ENCODE data around the gene WDTC1. TPM values are rescaled to one million over a fixed set of nuclear protein-coding genes. Genes with fewer than 3 reads are reported as not detected.

The WDTC1 gene
- total RNA-seq, 1 experiment from 2014 or later: 20.1 TPM

- Mint-ChIP-seq H3K4me3 (no peak overlapping the region), H3K36me3 (no peaks in the 10 kb centered on the region), H3K4me1 (no peaks in the 10 kb centered on the region), H3K27me3 (ENCODE audit: low read depth) (peaks cover 4% of the 10 kb centered on the region; the same call in 1 of the 2 replicates), H3K27ac (no peak overlapping the region), H3K9me3 (peaks cover 4% of the 10 kb centered on the region)
- ATAC-seq: no peak
- DNase-seq (ENCODE audit: low spot score): no peak
- ChIA-PET POLR2A (no interaction called here), CTCF (no interaction called here)
- no peak for TF ChIP-seq RELA (CRISPR knock-in tag; IDR thresholded peaks at IDR 0.05; ENCODE audit: borderline replicate concordance)
- TF ChIP-seq PRRX2 (CRISPR knock-in tag; IDR thresholded peaks at IDR 0.05): no peak
These were observed 18.0 kb upstream of the WDTC1 start for GRCh38 chr1:27216466-27216865.

- DNase-seq (ENCODE audit: low spot score): no peak
- Mint-ChIP-seq H3K36me3 (no peaks in the 10 kb centered on the region), H3K4me3 (no peak overlapping the region), H3K4me1 (no peaks in the 10 kb centered on the region), H3K9me3 (peaks cover 7% of the 10 kb centered on the region), H3K27me3 (ENCODE audit: low read depth) (no peaks in the 10 kb centered on the region), H3K27ac (no peak overlapping the region)
- POLR2A ChIA-PET: no interaction called here
- no peak for ATAC-seq
- CTCF ChIA-PET: no interaction called here
- TF ChIP-seq, protein P1, sequence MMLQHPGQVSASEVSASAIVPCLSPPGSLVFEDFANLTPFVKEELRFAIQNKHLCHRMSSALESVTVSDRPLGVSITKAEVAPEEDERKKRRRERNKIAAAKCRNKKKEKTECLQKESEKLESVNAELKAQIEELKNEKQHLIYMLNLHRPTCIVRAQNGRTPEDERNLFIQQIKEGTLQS (CRISPR knock-in tag; conservative IDR thresholded peaks at IDR 0.05): no peak
- TF ChIP-seq TCF7 (CRISPR knock-in tag; IDR thresholded peaks at IDR 0.05; ENCODE audit: low read depth) (no peak), RORB (CRISPR knock-in tag; IDR thresholded peaks at IDR 0.05) (no peak), GRHL2 (CRISPR knock-in tag; IDR thresholded peaks at IDR 0.05; ENCODE audit: insufficient replicate concordance, severe bottlenecking) (no peak), ZNF219 (CRISPR knock-in tag; IDR thresholded peaks at IDR 0.05; ENCODE audit: borderline replicate concordance) (no peak), IRF2 (CRISPR knock-in tag; IDR thresholded peaks at IDR 0.05; ENCODE audit: borderline replicate concordance, low read depth) (no peak), JAZF1 (CRISPR knock-in tag; IDR thresholded peaks at IDR 0.05) (no peak), TEAD1 (CRISPR knock-in tag; IDR thresholded peaks at IDR 0.05) (no peak), CBFB (CRISPR knock-in tag; IDR thresholded peaks at IDR 0.05; ENCODE audit: low read depth) (no peak), PRRX2 (CRISPR knock-in tag; IDR thresholded peaks at IDR 0.05) (no peak)
- TF ChIP-seq, protein P2, sequence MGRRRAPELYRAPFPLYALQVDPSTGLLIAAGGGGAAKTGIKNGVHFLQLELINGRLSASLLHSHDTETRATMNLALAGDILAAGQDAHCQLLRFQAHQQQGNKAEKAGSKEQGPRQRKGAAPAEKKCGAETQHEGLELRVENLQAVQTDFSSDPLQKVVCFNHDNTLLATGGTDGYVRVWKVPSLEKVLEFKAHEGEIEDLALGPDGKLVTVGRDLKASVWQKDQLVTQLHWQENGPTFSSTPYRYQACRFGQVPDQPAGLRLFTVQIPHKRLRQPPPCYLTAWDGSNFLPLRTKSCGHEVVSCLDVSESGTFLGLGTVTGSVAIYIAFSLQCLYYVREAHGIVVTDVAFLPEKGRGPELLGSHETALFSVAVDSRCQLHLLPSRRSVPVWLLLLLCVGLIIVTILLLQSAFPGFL (CRISPR knock-in tag; IDR thresholded peaks at IDR 0.05; ENCODE audit: borderline replicate concordance): no peak
- TF ChIP-seq, protein P3, sequence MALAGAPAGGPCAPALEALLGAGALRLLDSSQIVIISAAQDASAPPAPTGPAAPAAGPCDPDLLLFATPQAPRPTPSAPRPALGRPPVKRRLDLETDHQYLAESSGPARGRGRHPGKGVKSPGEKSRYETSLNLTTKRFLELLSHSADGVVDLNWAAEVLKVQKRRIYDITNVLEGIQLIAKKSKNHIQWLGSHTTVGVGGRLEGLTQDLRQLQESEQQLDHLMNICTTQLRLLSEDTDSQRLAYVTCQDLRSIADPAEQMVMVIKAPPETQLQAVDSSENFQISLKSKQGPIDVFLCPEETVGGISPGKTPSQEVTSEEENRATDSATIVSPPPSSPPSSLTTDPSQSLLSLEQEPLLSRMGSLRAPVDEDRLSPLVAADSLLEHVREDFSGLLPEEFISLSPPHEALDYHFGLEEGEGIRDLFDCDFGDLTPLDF (CRISPR knock-in tag; IDR thresholded peaks at IDR 0.05): no peak
These were observed 17.0 kb upstream of the WDTC1 start for GRCh38 chr1:27217401-27217800.

- Mint-ChIP-seq H3K27ac (no peak overlapping the region), H3K36me3 (no peaks in the 10 kb centered on the region), H3K4me1 (no peaks in the 10 kb centered on the region), H3K27me3 (ENCODE audit: low read depth) (no peaks in the 10 kb centered on the region), H3K9me3 (peaks cover 7% of the 10 kb centered on the region), H3K4me3 (no peak overlapping the region)
- TF ChIP-seq FOXJ3 (CRISPR knock-in tag; IDR thresholded peaks at IDR 0.05; ENCODE audit: borderline replicate concordance) (no peak), HMGA2 (CRISPR knock-in tag; IDR thresholded peaks at IDR 0.05) (no peak), CBFB (CRISPR knock-in tag; IDR thresholded peaks at IDR 0.05; ENCODE audit: low read depth) (no peak), JUN (CRISPR knock-in tag; IDR thresholded peaks at IDR 0.05) (no peak)
- DNase-seq (ENCODE audit: low spot score) (no peak), ATAC-seq (no peak)
- POLR2A ChIA-PET: no interaction called here
- CTCF ChIA-PET: interaction anchor here (0.5 to 0.7 kb wide), 2 partner anchors 30 to 78 kb away, joined by 3 to 4 read pairs; no protein-coding TSS in a partner anchor
These were observed 15.7 kb upstream of the WDTC1 start for GRCh38 chr1:27218736-27219135.

GRCh38 chr1:27220096-27220495, 14.3 kb upstream of the WDTC1 start:
- Mint-ChIP-seq H3K27me3 (ENCODE audit: low read depth) (no peaks in the 10 kb centered on the region), H3K36me3 (no peaks in the 10 kb centered on the region), H3K9me3 (peaks cover 7% of the 10 kb centered on the region), H3K4me3 (no peak overlapping the region), H3K4me1 (no peaks in the 10 kb centered on the region), H3K27ac (no peak overlapping the region)
- DNase-seq (ENCODE audit: low spot score): no peak
- CTCF ChIA-PET: interaction anchor here (0.8 kb wide), 1 partner anchor 76 kb away, joined by 3 read pairs; no protein-coding TSS in a partner anchor
- POLR2A ChIA-PET: no interaction called here
- no peak for ATAC-seq
- TF ChIP-seq ZNF671 (CRISPR knock-in tag; IDR thresholded peaks at IDR 0.05): no peak
- no peak for TF ChIP-seq ESRRA (CRISPR knock-in tag; IDR thresholded peaks at IDR 0.05; ENCODE audit: borderline replicate concordance)
- TF ChIP-seq, protein P4, sequence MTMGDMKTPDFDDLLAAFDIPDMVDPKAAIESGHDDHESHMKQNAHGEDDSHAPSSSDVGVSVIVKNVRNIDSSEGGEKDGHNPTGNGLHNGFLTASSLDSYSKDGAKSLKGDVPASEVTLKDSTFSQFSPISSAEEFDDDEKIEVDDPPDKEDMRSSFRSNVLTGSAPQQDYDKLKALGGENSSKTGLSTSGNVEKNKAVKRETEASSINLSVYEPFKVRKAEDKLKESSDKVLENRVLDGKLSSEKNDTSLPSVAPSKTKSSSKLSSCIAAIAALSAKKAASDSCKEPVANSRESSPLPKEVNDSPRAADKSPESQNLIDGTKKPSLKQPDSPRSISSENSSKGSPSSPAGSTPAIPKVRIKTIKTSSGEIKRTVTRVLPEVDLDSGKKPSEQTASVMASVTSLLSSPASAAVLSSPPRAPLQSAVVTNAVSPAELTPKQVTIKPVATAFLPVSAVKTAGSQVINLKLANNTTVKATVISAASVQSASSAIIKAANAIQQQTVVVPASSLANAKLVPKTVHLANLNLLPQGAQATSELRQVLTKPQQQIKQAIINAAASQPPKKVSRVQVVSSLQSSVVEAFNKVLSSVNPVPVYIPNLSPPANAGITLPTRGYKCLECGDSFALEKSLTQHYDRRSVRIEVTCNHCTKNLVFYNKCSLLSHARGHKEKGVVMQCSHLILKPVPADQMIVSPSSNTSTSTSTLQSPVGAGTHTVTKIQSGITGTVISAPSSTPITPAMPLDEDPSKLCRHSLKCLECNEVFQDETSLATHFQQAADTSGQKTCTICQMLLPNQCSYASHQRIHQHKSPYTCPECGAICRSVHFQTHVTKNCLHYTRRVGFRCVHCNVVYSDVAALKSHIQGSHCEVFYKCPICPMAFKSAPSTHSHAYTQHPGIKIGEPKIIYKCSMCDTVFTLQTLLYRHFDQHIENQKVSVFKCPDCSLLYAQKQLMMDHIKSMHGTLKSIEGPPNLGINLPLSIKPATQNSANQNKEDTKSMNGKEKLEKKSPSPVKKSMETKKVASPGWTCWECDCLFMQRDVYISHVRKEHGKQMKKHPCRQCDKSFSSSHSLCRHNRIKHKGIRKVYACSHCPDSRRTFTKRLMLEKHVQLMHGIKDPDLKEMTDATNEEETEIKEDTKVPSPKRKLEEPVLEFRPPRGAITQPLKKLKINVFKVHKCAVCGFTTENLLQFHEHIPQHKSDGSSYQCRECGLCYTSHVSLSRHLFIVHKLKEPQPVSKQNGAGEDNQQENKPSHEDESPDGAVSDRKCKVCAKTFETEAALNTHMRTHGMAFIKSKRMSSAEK (CRISPR knock-in tag; IDR thresholded peaks at IDR 0.05; ENCODE audit: borderline replicate concordance): no peak
- TF ChIP-seq, protein P5, sequence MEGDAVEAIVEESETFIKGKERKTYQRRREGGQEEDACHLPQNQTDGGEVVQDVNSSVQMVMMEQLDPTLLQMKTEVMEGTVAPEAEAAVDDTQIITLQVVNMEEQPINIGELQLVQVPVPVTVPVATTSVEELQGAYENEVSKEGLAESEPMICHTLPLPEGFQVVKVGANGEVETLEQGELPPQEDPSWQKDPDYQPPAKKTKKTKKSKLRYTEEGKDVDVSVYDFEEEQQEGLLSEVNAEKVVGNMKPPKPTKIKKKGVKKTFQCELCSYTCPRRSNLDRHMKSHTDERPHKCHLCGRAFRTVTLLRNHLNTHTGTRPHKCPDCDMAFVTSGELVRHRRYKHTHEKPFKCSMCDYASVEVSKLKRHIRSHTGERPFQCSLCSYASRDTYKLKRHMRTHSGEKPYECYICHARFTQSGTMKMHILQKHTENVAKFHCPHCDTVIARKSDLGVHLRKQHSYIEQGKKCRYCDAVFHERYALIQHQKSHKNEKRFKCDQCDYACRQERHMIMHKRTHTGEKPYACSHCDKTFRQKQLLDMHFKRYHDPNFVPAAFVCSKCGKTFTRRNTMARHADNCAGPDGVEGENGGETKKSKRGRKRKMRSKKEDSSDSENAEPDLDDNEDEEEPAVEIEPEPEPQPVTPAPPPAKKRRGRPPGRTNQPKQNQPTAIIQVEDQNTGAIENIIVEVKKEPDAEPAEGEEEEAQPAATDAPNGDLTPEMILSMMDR (IDR thresholded peaks at IDR 0.05): no peak
- no peak for TF ChIP-seq KAT7 (CRISPR knock-in tag; IDR thresholded peaks at IDR 0.05; ENCODE audit: borderline replicate concordance)
- TF ChIP-seq FOXK1 (CRISPR knock-in tag; IDR thresholded peaks at IDR 0.05): no peak
